Left renal pelvis (tissue), 4 donors: Measurements from ENCODE around the gene FAM25A. TPM values are rescaled to one million over a fixed set of nuclear protein-coding genes. Genes with fewer than 3 reads are reported as not detected.

Experiments
- DNase-seq, 4 donors: peaks; one replicate each; pipeline ENCODE4 v3.0.0-alpha.2; 2013; ENCODE audit warnings: low read depth in 4 of 4, low spot score in 3 of 4
- polyA plus RNA-seq, 4 donors: library from polyadenylated mRNA; unstranded; fragments of 120-200 nt; gene quantifications; one replicate each; pipeline ENCODE4 v1.2.1, GENCODE V29; 2013; ENCODE audit not compliant: insufficient read length in 4 of 4

Gene FAM25A
- polyA plus RNA-seq, 4 donors: not detected

DNA sequence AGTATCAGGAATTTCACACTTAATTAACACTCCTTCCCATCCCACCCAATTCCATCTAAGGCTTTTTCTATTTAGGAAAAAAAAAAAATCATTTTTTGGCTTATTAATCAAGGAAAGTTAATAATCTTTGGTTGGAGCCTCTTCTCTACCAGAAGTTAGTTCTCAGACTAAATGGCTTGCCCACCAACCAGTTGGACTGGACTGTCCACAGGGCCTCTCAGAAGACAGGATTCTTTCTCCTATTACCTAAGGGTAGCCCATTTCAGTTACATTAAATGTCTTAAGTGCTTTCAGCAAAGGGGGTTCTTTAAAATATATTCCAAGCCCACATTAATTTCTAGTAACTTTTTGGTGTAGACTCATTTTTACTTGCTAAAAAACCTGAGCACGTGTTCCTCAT, 39.3 kb downstream of the FAM25A start:
- DNase-seq: no peak

DNA sequence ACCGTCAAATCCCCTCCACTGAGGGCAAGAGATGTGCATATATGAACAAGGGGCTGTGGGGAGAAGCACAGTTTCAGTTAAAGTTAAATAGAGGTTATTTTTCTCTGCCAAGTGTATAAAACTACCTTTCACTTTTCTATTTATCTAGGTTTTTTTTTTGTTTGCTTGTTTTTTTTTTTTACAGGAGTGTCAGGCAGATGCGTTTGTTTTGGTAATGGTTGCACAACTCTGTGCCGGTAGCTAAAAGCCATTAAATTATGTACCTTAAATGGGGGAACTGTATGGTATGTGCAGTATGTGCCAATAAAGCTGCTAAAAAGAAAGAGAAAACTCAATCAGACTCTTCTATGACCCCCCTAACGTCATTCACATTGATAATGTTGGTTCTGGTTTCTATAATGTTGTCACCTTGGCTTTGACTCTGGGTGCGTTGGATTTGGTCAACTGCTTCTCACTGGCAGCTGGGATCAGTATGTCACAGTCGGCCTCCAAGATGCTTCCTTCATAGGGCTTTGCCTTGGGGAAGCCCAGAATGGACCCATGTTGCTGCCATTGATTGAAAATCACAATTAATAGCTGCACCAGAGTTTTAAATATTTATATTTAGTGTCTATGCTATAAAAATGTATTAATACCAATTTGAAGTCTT, 40.3 kb downstream of the FAM25A start:
- no peak for DNase-seq

DNA sequence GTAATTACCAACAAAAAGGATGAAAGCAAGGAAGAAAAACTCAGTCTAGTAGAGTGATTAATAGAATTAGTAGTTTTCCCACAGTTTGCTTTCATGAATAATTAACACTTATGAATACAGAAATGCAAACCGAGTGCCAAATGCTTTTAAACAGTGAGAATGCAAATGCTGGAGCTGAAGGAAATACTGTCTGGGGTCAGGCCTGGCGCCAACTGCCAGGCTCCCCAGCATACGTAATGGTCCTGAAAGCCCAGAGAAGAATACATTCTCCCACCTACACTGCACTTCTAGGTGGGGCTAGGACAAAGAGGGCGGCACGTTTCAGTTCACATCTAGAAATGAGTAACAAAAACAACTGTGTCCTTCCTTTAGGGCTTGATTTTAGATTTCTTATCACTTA, 44.6 kb downstream of the FAM25A start:
- no peak for DNase-seq

DNA sequence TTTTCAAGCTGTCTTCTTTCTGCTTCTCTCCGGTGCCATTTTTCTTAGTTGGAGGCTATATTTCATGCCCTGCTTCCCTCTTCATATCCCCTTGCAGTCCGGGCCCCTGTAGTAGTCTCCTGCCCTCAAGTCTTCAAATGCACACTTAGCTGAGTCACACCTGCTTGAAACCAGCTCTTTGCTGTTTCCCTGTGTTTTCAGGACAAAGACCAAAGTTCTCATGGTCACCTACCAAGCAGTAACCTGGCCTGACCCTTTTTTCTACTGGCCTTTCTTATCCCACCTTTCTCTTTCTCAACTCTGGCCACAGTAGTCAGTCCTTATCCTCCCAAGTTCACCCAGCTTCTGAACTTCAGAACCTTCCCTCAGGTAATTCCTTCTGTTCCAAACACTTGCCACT, 46.1 kb downstream of the FAM25A start:
- no peak for DNase-seq

DNA sequence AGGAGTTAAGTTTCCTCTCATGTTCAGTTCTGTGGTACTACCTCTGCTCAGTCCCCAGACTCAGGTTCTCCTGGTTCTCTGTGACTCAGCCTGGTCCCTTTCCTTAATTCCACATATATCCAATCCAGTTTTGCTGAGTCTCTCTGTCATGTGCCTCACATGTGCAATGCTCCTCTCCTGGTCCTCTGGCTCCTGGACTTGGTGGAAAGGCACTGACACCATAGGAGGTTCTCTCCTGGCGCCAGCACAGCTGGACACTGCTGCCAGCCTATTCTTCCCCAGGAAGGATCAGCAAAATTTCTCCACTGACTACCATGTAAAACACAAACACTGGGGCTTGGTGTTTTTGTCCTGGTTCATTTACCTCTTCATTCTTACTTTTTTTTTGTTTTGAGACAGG, 46.8 kb downstream of the FAM25A start:
- DNase-seq: no peak

DNA sequence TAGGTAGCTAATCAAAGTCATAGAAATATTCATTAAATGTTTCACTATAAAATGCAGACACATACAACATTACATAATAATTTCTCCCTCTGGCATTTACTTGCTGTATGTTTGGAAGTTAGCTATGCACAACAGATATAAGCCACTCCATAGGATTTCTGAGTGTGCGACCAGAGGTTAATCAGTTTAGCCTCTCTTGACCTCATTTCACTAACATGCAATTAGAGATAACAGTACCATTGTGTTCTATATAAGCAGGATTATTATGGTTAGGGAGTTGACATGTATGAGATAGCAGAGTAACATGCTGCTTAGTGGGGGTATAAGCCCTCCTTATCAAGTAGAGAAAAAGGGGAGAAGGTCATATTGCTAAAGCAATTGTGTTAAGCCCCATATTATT, 48.2 kb downstream of the FAM25A start:
- no peak for DNase-seq

DNA sequence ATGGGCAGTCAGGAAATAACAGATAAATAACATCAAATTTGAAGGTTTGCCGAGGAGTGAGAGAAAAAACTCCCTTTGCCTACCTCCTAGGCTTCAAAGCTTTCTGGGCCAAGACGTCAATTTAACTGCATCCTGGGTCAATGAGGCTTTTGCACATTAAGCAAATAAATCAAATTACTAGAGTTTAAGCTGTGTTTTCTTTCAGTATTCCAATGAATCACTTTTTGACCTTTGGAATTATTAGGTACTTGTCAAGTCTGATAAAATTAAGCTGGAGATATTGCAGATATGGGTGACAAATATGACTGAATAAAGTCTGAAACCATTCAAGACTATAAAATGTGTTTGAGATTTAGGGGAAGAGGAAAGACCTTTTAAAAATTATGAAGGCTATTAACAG, 52.4 kb downstream of the FAM25A start:
- DNase-seq: no peak

Other genes with a start within 250 kb of the FAM25A start
- gene MMRN2, start 62.7 kb upstream of the FAM25A start, polyA plus RNA-seq: 10 to 100 TPM; 17.0 to 28.2 (median 24.7) TPM
- 10 to 100 TPM in 2 of 4 donors, 1 to 10 TPM in 2; 4.8 to 39.2 (median 20.8) TPM for gene SNCG, start 61.7 kb upstream of the FAM25A start, polyA plus RNA-seq
- 10 to 100 TPM; 13.9 to 44.9 (median 26.2) TPM for gene ADIRF, start 51.8 kb upstream of the FAM25A start, polyA plus RNA-seq
- gene GLUD1, start 74.5 kb downstream of the FAM25A start, polyA plus RNA-seq: 100 to 1,000 TPM; 108 to 201 (median 131) TPM
- gene SHLD2, start 74.9 kb downstream of the FAM25A start, polyA plus RNA-seq: 10 to 100 TPM; 26.7 to 46.7 (median 39.5) TPM
- gene NUTM2A, start 205.2 kb downstream of the FAM25A start, polyA plus RNA-seq: 1 to 10 TPM; 1.5 to 4.2 (median 3.1) TPM